H1 (cell line): ENCODE results near the gene NOS1AP. TPM values are rescaled to one million over a fixed set of nuclear protein-coding genes. Genes with fewer than 3 reads are reported as not detected.

Experiments used
- RNF2 ChIP-seq: fragments of 200-900, 300-1000 bp; sonication (generic); IDR thresholded peaks from 2 replicates; pipeline ENCODE4 v1.7.1; 2016; ENCODE audit warnings: borderline replicate concordance, low read depth, mild to moderate bottlenecking, antibody characterized with exemption, low read length; ENCODE audit not compliant: poor library complexity, severe bottlenecking; ENCODE audit errors: missing control alignments
- polyA plus RNA-seq, 7 experiments: library from polyadenylated mRNA; depleted of rRNA in 3 of 7; stranded (reverse) in 5 of 7; unstranded in 2 of 7; fragments of >200 nt in 5 of 7; fragments of 200-250 nt in 2 of 7; gene quantifications; 1 replicate in 5 of 7; 2 replicates in 1 of 7; 4 replicates in 1 of 7; pipeline versions ENCODE4 v1.2.1 to v1.2.3, GENCODE V29; 2011 to 2013; ENCODE audit warnings: missing spikeins in 2 of 7, mixed read lengths in 2 of 7
- total RNA-seq: library from RNA; stranded (reverse); fragmentation: NEBNext Ultra II Directional; extraction: Animal tissue kit (Norgen Biotek cat#: 25700); gene quantifications from 2 replicates; pipeline ENCODE4 v1.2.1, GENCODE V29; 2021

Gene NOS1AP
- total and polyA plus RNA-seq, 2 of the 8 experiments (the other 6 are each of a cell fraction or from before 2014, with no cell fraction given), result 2.4 to 12.1 TPM

DNA sequence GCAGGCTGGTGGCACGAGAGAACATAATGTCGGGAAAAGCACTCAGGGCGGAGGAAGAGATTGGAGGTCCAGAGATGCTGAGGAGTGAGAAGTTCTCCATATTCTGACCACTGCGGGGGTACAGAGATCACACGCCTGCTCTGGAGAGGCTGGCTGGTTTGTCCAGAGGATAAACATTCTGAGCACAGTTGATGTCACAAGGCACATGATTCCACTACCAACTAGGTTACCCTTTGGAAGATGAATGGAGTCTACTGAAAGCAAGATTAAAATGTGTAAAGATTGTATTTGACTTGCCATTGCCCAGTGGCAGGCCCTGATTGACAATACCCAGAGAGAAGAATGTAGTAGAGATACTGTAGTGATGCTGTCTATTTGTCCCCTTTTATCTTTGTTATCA, 307.2 kb downstream of the NOS1AP start, which contains the start of gene SPATA46 (continued):
- no peak for TF ChIP-seq RNF2
